ENCODE measurements around the gene GSTA2.
"Not testable (repeated sequence)": the region's sequence is repeated elsewhere in the genome, so short reads cannot be mapped to it uniquely, and the experiment has no call there.

GSTA2 gene

DNA sequence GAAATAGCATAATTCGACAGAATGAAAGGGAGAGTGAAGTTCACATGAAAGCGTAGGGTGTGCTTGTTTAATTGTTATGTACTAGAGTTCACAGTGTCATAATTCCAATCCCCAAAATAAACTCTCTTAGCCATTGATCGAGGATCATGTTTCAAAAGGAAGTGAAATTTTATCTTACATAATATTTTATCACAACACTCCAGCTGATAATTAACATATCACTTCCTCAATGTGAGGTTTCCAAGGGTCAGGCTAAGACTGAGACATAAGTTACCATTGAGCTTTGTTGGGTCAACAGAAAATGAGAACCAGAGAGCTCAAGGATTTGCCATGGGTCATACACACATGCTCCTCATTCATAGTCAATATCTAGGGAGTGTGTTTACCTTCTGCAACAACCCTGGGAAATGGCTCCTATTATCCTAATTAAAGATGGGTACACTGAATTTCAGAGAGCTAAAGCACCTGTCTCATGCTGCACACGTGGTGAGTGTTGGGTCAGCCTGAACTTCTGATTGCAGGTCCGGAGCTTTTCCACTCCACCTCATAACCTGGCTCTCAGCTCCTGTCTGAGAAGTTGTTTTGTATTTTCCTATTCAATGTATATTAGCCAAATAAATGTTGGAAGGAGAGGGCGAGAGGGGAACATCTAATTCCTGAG lies 3.0 kb downstream of the GSTA2 start:
- no peak for DNase-seq (ENCODE audit: low read depth in 1 of 2, low spot score in 1 of 2)

DNA sequence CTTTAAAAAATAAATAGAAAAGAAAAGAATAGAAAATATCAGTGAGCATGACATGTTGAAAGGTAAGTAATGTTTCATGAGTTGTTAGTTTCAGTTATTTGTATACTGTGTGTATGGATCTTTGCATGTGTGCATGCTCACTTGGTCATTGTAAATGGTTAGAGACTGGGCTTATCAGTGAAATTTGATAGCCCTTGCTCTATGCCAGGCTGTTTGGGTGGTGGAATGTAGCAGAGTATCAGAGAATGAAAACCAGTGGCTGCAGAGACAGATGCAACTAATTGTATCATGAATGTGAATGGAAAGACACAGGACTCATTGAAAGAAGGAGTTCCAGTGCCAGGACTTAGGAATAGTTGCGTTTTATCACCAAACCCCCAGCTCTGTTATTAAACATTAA lies 4.2 kb downstream of the GSTA2 start:
- DNase-seq (ENCODE audit: low read depth in 1 of 2, low spot score in 1 of 2), result no peak

DNA sequence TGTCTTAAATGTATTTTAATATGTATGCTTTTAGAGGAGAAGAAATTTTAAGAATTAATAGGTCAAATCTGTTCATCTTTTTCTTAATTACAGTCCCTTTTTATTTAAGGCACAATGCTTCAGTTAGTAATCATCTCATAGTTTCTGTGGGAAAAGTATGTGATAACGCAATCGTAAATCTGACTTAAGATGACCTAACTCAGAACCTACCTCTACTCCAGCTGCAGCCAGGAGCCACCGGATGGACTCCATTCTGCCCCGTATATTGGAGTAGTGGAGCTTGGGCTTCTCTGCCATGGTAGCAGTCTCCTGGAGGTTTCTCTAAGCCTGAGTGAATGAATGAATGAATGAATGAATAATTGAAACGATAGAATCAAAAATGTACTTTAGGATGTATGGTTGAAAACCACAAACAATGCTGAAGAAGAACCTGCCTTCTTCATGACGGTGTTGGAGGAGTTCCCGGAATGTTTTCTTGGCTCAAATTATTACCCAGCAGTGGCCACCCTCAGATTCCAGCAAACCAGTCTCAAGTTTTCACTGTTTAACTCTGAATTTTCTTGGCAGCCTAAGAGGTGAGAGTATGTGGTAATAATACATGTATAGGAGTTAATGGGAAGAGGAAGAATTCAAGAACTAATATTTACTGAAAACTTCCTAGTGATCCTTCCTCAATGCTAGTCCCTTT lies 5.5 kb downstream of the GSTA2 start:
- DNase-seq (ENCODE audit: low read depth in 1 of 2, low spot score in 1 of 2), result not testable (repeated sequence)

DNA sequence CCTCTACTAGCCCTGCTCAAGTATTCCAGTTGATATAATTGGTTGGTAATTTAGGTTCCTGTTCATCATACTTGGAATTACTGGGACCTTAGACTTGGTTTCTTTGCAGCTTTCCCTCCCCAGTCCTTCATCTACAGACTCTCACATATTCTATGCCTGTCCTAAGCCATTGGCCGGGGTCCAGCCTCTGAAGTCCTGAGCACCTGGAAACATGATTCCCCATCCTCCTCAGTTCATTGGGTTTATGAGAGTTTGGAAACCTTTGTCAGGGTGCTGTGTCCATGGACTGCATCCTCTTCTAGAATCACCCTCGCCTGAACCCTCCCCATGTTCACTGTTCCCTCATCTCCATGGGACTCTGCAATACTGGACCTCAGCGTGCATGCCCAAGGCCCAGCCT lies 8.8 kb downstream of the GSTA2 start:
- no peak for DNase-seq (ENCODE audit: low read depth in 1 of 2, low spot score in 1 of 2)

DNA sequence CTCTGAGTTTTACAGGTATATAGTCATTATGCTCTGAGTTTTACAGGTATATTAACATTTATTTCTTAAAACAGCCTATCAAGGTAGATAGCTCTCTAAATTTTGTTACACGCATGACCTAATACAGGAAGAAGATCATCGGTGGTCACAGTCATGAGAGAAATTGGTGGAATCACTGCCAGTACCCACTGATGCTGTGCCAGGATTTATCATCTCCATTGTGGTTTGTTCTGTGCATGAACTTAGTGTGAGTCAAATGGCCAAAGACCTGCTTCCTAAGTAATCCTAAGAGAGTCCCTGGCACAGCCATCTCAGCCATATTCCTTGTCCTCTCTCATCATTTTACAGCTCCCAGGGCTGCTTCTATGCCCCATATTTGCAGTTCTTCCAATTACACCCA lies 10.1 kb downstream of the GSTA2 start:
- DNase-seq (ENCODE audit: low read depth in 1 of 2, low spot score in 1 of 2), result not testable (repeated sequence)

DNA sequence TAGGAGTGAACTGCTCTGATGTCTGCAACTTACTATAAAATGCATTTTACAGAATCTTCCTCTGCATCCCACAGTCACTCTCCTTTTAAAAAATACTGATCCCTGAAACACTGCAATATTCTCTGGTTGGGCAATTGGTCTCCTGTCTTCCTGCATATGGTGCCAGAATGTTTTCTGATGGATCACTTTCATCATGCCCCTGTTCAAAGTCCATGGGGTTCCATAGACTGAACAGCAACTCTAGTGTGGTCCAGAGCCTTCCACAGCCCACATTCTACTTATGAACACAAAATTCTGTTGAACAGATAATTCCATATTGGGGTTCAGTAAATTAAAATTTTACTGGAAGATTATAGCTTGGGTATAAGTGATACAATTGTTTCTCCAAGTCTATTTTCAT lies 11.0 kb downstream of the GSTA2 start:
- no peak for DNase-seq (ENCODE audit: low read depth in 1 of 2, low spot score in 1 of 2)

DNA sequence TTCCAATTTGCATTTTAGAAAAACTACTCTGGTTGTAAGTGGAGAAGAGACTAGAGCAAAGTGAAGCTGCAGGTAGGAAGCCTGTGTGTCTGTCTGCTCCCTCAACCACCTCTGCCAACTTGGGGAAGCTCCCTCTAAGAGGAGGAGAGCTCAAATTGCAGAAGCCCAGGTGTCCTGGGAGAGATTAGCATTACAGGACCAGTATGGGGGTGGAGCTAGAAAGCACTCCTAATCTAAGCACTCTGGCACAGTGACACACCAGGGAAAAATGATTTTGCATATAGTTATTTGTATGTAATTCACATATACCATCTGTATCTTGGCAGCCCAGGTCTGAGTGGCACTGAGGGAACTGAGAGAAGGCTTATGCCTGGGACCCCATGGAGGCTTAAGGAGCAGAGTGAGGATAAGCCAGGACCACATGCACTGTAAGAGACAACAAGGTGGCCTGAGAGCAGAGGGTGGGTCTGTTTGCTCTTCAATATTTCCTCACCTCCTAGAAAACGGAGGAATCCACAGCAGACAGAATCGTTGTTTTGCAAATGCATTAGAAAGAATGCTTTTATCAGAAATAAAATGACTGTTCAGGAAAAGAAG lies 13.6 kb downstream of the GSTA2 start:
- DNase-seq (ENCODE audit: low read depth in 1 of 2, low spot score in 1 of 2), result no peak

DNA sequence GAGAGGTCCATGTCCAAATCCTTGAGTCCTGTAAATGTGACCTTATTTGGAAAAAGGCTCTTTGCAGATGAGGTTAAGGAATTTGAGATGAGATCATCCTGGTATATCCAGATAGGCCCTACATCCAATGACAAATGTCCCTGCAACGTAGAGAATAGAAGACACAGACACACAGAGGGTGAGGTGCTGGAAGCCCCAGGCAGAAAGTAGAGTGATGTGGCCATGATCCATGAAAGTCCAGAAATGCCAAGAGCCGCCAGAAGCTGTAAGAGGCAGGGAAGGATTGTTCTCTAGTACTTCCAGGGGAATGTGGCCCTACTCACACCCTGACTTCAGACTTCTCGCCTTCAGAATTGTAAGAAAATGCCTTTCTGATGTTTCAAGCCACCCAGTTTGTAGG lies 16.0 kb downstream of the GSTA2 start:
- not testable (repeated sequence) for DNase-seq (ENCODE audit: low read depth in 1 of 2, low spot score in 1 of 2)

DNA sequence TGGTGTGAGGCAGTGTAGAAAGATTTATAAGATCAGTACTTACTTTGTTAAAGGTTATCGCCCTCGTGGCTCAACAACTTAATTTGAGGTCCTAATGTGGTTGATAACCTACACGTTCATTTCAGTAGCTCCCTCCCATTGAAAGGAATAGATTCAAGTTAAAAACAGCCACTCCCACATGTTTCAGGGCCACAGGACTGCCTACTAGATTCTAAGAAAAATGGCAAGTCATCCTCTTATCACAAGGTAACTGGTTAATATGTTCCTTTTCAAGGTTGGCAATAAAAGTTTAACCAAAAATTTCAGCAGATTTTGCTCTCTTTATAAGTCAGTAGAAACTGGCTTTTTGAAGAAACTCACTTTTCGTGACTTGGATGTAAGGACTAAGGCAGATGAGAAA lies 17.1 kb downstream of the GSTA2 start:
- DNase-seq (ENCODE audit: low read depth in 1 of 2, low spot score in 1 of 2), result no peak

DNA sequence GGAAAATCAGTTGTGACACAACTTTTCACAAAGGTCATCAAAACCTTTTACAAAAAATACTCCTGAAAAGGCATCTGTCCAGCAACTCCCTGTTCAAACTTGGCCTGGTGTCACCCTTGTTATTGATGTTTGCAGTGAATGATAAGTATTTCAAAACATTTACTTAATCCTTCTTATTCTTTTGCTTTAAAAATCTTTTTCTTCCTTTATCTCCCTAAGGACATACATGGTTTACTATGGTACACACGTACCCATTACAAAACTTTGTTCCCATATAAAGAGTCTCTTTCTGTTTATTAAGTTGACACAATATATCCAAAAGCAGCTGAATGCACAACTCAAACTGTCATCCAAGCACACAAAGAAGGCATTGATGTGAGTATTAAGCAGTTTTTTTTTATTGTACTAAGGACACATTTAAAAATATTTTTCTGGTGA lies 17.5 kb downstream of the GSTA2 start:
- DNase-seq (ENCODE audit: low read depth in 1 of 2, low spot score in 1 of 2), result no peak

DNA sequence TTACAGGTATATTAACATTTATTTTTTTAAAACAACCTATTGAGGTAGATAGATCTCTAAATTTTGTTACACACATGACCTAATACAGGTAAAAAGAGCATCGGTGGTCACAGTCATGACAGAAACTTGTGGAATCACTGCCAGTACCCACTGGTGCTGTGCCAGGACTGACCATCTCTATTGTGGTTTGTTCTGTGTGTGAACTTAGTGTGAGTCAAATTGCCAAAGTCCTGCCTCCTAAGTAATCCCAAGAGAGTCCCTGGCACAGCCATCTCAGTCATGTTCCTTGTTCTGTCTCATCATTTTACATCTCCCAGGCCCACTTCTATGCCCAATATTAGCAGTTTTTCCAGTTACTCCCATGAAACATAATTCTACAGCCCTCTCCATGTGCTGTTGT lies 21.4 kb downstream of the GSTA2 start:
- DNase-seq (ENCODE audit: low read depth in 1 of 2, low spot score in 1 of 2), result no peak

DNA sequence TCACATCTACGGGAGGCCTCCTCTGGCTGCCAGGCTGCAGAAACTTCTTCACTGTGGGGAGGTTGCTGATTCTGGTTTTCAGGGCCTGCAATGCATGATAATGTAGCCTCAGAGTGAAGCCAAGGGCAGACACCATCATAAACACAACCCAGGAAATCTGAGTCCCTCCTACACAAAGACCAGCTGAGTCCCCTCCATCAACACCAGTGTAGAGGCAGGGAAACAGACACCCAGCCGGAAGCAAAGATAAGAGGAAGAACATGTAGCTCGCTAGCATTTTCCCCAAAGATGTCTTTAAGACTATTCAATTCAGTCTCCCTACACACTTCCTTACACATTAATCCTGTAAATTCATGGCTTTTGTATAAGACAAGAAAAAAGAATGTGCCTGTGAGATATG lies 23.6 kb downstream of the GSTA2 start:
- no peak for DNase-seq (ENCODE audit: low read depth in 1 of 2, low spot score in 1 of 2)

DNA sequence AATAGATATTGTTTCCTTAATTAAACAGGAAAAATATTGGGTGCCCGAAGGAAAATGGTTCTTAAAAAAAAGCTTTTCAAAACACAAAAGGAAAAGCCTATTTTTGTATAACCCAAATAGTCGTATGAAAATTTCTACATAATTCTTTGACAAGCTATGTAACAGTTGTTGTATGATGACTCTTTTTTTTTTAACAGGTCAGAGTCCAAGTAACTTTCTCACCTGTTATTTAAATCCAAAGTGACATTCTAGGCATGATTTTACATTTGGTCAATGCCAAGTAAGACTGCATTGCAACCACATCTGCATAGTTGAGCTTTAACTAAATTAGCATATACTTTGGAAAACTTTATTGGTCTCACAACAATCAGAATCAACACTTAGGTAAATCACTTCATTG lies 24.1 kb downstream of the GSTA2 start:
- no peak for DNase-seq (ENCODE audit: low read depth in 1 of 2, low spot score in 1 of 2)

DNA sequence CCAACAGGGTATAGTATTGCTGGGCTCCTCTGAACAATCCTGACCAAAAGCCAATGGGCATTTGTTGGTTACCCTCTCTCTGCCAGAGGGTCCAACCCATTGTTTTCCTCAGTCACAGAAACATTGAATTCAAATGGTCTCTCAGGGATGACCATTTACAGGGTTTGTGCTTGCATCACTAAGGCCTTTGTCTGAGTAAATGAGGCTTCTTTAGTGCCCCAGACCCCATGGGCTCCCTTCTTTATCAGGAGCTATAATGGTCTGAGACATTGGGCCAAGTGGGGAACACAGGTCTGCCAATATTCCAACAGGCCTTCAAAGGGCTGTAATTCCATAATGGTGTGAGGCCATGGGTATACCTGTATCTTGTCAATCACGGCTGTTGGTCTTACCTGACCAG lies 27.1 kb downstream of the GSTA2 start:
- DNase-seq (ENCODE audit: low read depth in 1 of 2, low spot score in 1 of 2), result no peak

DNA sequence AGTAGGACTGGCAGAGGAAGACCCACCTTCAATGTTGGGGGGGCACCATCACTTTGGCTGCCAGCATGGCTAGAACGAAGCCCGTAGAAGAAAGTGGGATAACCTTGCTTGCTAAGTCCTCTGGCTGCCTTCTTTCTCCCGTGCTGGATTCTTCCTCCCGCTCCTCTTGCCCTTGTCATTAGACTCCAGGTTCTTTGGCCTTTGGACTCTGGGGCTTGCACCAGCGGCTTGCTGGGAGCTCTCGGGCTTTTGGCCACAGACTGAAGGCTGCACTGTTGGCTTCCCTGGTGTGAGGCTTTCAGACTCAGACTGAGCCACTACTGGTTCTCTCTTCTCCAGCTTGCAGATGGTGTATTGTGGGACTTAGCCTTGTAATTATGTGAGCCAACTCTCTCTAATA lies 28.2 kb downstream of the GSTA2 start:
- no peak for DNase-seq (ENCODE audit: low read depth in 1 of 2, low spot score in 1 of 2)

DNA sequence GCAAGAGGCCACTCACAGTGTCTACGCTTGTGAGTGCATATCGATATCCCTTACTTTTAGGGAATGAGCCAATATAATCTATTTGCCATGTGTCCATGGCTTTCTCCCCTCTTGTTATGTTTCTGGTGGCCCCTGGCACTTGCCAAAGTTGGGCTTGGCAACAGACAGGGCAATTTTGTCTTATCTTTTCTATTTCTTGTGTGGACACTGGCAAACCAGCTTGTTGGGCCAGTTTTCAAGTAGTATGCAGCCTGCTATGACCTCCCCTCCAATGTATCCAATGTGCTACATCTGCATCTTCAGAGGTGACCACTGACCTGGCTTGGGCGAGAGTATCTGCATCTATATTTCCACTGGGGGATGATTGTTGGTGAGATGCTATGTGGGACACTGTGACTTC lies 29.2 kb downstream of the GSTA2 start:
- no peak for DNase-seq (ENCODE audit: low read depth in 1 of 2, low spot score in 1 of 2)

DNA sequence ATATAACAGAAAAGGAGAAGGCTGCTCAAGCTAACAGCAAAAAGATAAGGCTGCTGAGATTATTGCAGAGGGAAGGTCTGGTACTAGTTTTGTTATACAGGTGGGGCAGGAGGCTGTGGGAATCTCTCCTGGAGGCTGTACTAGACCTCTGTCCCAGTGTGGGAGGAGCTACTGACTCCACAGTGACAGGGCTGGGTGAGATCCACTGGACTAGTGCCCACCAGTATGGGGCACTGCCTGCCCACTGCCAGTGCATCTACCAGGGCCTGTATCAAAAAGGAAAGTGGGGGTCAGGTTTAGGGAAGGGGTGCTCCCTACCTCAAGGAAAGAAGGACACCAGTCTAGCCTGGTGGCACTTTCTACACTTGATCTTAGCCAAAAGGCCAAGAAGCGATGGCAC lies 30.1 kb downstream of the GSTA2 start:
- no peak for DNase-seq (ENCODE audit: low read depth in 1 of 2, low spot score in 1 of 2)

DNA sequence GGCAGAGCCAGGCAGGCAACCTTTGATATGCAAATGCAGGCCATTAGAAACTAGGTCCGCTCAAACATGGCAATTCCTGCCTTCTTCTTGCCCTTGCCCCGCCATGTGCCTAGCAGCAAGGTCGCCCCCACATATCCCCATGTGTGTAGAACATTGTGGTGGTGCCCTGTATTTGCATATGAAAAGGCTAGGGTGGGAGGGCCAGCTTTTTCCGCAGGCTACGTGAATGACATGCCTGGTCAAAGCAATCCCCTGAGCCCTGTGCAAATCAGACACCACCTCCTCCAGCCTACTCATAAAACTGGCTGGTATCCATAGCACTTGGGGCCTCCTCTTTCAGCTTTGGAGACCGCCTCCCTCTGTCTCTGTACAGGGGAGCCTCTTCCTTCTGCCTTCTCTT lies 31.6 kb downstream of the GSTA2 start:
- no peak for DNase-seq (ENCODE audit: low read depth in 1 of 2, low spot score in 1 of 2)

DNA sequence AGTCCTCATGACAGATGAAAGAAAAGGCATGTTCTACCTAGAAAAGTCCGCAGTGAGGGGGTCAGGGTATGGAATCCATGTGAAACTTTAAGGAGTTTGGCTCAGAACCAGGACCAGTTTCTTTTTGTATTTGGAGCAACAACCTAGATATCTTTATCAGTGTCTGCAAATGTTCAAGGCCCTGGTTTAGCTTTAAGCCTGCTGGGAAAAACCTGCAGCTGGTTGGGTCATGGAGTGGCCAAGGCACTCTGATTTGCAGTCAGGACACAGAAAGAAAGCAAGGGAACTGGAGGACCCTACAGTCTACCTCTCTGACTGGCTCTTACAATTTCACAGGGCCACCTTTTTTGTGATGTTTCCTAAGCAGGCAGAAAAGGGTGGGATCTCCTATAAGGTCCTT lies 33.7 kb downstream of the GSTA2 start:
- no peak for DNase-seq (ENCODE audit: low read depth in 1 of 2, low spot score in 1 of 2)

DNA sequence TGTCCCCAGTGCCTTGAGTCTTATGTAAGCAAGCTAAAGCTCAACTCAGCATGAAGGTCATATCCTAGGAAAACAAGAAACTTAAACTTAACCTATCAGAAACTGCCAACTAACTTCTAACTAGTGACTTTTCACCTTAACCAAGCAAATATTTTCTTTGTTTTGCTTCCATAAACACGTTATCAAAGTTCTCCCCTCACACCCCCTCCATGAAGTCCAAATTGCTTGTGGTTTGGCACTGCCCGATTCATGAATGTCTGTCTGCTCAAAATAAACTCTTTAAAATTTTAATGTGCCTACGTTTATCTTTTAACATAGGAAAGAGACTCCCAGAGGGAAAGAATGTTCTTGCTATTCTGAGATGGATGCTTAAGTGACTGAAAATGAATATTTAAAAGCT lies 34.9 kb downstream of the GSTA2 start:
- DNase-seq (ENCODE audit: low read depth in 1 of 2, low spot score in 1 of 2), result no peak

DNA sequence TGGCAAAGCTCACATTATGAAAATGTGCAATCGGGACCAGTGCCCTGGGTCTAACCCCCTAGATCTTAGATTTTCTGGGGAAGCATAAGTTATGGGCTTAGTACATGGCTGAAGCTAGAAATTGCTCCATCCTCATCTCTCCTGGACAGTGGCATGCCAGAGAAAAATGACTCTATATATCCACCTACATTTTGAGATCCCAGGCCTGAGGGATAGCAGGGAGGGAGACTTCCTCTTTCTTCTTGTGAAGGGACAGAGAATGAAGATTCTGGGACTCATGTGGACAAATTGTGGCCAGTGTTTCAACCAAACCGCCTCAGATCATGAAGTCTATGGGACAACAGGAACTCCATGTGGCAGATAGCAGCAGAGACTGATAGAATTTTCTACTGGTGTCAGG lies 35.4 kb downstream of the GSTA2 start:
- DNase-seq (ENCODE audit: low read depth in 1 of 2, low spot score in 1 of 2), result no peak

DNA sequence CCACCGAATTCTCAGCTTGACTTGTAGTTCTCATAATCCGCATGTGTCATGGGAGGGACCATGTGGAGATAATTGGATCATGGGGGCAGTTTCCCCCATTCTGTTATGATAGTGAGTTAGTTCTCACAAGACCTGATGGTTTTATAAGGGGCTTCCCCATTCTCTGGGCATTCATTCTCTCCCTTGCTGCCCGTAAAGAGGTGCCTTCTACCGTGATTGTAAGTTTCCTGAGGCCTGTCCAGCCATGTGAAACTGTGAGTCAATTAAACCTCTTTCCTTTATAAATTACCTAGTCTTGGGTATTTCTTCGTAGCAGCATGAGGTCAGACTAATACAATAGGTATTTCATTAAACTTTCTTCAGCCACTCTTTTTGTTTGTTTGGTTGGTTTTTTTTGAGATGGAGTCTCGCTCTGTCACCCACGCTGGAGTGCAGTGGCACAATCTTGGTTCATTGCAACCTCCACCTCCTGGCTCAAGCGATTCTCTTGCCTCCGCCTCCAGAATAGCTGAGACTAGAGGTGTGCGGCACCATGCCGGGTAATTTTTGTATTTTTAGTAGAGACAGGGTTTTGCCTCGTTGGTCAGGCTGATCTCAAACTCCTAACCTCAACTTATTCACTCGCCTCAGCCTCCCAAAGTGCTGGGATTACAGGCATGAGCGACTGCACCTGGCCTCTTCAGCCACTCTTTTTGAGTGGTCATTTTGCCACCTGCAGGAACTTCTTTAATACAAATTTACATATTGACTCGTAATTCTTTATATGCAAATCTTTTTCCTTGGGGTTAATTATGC lies 36.3 kb downstream of the GSTA2 start:
- no peak for DNase-seq (ENCODE audit: low read depth in 1 of 2, low spot score in 1 of 2)

All from activated T-helper 1 cell treated with anti-CD3 and anti-CD28 coated beads, Interleukin-2, amount 50 U/mL, for 16 hours (primary cell).